ENCODE measurements around the gene MBNL2. TPM values are rescaled to one million over a fixed set of nuclear protein-coding genes. Genes with fewer than 3 reads are reported as not detected.

Gene MBNL2
- total and polyA plus RNA-seq, 2 of the 13 experiments (the other 11 are each of a cell fraction or from before 2014, with no cell fraction given), result 30.8 to 59.0 TPM

GRCh38 chr13:97274829-97275649 is 52.9 kb downstream of the MBNL2 start (continued):
- no peak for TF ChIP-seq ZNF318 (CRISPR knock-in tag; IDR thresholded peaks at IDR 0.05)
- TF ChIP-seq ZBTB39 (CRISPR knock-in tag; IDR thresholded peaks at IDR 0.05), result peak; percentile 54; the same call in 1 of the 2 replicates
- TF ChIP-seq POGZ (CRISPR knock-in tag; IDR thresholded peaks at IDR 0.05), result peak; percentile 54; the same call in 1 of the 2 replicates
- TF ChIP-seq ARNT (IDR thresholded peaks at IDR 0.05), result no peak
- TF ChIP-seq MED13 (CRISPR knock-in tag; IDR thresholded peaks at IDR 0.05), result peak; percentile 87
- TF ChIP-seq KDM3A (CRISPR knock-in tag; IDR thresholded peaks at IDR 0.05; ENCODE audit: low read depth), result no peak
- TF ChIP-seq ZNF691 (CRISPR knock-in tag; IDR thresholded peaks at IDR 0.05; ENCODE audit: borderline replicate concordance, low read depth), result no peak
- TF ChIP-seq ZNF367 (CRISPR knock-in tag; IDR thresholded peaks at IDR 0.05; ENCODE audit: borderline replicate concordance), result no peak
- no peak for TF ChIP-seq AKAP8 (CRISPR knock-in tag; IDR thresholded peaks at IDR 0.05)
- TF ChIP-seq PAX8 (CRISPR knock-in tag; IDR thresholded peaks at IDR 0.05; ENCODE audit: borderline replicate concordance), result no peak
- TF ChIP-seq ZBTB34 (CRISPR knock-in tag; IDR thresholded peaks at IDR 0.05), result no peak
- TF ChIP-seq ZNF703 (CRISPR knock-in tag; IDR thresholded peaks at IDR 0.05; ENCODE audit: borderline replicate concordance), result no peak
- TF ChIP-seq ZFP91 (CRISPR knock-in tag; IDR thresholded peaks at IDR 0.05; ENCODE audit: borderline replicate concordance), result no peak
- no peak for TF ChIP-seq ZNF775 (CRISPR knock-in tag; IDR thresholded peaks at IDR 0.05; ENCODE audit: borderline replicate concordance)
